GM19452 (cell line): Measurements from ENCODE around the gene VWA5B1.
"Not testable (repeated sequence)": the region's sequence is repeated elsewhere in the genome, so short reads cannot be mapped to it uniquely, and the experiment has no call there.

ENCODE experiments used
- ATAC-seq: cut with Tn5 transposase; IDR thresholded peaks from one replicate; pipeline ENCODE4 v1.9.1; 2021; ENCODE audit not compliant: unreplicated experiment

VWA5B1 gene

DNA sequence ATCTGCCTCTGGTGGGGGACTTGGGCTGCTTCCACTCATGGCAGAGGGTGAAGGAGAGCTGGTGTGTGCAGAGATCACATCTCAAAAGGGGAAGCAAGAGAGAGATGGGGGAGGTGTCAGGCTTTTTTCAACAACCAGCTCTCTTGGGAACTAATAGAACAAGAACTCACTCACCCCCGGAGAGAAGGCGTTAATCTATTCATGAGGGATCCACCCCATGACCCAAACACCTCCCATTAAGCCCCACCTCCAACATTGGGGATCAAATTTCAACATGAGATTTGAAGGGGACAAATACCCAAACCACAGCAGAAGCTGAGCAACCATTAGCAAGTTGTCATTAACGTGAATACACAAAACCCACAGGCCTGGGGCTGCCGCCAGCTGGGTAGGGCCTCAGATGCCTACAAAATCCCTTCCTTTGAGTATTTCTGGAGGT lies 12.0 kb upstream of the VWA5B1 start:
- ATAC-seq = no peak

- ATAC-seq = no peak
These were observed 11.2 kb upstream of the VWA5B1 start for GRCh38 chr1:20279509-20279908.

GRCh38 chr1:20280341-20280740 lies 10.3 kb upstream of the VWA5B1 start:
- ATAC-seq = no peak

DNA sequence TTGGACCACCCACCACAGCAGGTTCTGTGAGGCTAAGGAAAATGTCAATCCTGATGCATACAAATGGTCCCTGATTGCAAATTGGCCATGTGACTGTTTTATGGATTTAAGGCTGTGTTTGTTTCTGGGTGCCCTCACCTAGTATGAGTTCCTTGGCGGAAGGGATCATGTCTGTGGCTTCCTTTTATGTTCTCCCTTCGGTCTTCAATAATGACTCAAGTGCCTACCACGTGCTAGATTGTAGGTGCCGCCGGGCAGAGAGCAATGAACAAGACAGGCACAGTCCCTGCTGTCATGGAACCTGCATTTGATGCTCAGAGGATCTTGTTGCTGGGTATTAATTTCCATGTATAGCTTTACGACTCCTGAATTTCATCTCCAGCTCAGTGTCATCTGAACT lies 9.8 kb upstream of the VWA5B1 start:
- ATAC-seq = no peak

DNA sequence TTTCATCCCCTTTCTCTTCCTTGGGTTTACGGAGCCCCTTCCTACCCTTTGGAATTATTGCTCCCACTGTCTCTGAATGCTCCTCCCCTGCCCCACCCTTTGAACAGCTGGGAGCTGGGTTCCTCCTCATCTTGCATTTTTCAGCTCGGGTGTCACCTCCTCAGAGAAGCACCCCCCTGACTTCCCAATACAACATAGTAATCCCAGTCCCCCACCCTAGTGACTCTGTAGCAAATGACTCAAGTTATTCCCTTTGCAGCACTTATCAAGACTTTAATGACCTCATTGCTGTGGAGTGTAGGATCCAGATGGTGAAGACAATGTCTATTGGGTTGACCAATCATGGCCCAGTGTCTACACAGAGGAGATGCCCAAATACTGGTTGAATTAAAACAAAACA lies 8.9 kb upstream of the VWA5B1 start:
- no peak for ATAC-seq

- ATAC-seq = no peak
These were observed 8.1 kb upstream of the VWA5B1 start for GRCh38 chr1:20282533-20282932.

DNA sequence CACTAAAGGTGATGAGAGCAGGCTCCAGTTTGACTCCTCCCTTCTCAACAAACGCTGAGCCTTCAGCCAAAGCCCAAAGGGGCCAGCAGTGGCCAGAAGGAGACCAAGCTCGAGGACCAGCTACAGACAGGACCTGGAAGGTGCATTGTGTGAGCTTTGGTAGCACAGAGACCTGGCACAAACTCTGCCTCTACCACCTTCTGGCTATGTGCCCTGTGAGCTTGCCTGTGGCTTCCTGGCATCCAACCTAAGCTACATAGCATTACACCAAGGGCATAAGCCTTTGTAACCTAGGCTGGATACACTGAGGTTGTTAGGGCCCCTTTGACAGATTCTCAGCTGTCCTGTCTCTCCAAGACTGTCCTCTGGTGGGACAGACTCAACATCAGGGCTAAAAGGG lies 6.6 kb upstream of the VWA5B1 start:
- ATAC-seq = no peak

GRCh38 chr1:20284625-20285024 lies 6.0 kb upstream of the VWA5B1 start:
- ATAC-seq = no peak

DNA sequence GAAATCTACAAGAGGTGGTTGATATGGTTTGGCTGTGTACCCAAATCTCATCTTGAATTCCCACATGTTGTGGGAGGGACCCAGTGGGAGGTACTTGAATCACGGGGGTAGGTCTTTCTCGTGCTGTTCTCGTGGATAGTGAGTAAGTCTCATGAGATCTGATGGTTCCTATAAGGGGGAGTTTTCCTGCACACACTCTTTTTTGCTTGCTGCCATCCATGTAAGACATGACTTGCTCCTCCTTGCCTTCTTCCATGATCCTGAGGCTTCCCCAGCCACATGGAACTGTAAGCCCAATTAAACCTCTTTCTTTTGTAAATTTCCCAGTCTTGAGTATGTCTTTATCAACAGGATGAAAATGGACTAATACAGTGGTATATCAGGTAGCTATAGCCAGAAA lies 5.2 kb upstream of the VWA5B1 start:
- ATAC-seq = no peak

- not testable (repeated sequence) for ATAC-seq
These were observed 3.0 kb upstream of the VWA5B1 start for GRCh38 chr1:20287696-20288095.

DNA sequence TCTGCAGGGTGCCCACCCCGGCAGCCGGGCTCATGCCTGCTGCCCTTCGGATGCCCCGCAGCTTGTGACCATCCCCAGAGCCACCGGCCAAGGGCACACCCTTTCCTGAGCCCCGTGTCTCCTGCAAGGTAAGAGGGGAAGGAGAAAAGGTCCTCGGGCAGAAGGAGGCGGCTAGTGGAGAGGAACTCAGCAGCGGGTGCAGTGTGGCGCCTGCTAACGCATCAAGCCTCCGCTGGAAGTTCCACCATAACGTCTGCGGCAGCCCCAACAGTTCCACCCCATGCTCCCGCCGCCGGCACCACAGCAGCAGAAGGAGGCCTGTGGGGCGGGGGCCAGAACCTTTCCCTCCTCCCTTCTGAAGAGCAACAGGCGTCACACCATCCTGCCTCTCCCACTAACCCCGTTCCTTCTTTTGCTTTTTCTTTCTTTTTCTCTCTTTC lies 990 bp downstream of the VWA5B1 start:
- ATAC-seq = no peak

DNA sequence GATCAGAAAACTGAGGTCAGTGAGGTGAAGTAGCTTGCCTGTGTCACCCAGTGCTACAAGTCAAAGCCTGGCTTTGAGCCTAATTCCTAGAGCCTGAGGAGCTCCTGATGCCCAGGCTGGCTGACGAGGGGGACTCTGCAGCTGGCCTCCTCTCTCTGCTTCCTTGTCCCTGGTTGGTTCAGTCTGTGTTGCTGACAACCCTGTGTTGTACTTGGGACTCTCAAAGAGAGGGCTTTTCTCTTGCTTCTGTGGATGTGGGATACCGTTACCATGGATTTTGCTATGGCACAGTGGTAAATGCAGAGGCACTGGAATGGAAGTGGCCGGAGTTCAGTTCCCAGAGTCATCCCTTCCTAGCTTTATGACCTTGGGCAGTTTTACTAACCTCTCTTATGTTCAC lies 8.0 kb downstream of the VWA5B1 start:
- ATAC-seq = no peak

DNA sequence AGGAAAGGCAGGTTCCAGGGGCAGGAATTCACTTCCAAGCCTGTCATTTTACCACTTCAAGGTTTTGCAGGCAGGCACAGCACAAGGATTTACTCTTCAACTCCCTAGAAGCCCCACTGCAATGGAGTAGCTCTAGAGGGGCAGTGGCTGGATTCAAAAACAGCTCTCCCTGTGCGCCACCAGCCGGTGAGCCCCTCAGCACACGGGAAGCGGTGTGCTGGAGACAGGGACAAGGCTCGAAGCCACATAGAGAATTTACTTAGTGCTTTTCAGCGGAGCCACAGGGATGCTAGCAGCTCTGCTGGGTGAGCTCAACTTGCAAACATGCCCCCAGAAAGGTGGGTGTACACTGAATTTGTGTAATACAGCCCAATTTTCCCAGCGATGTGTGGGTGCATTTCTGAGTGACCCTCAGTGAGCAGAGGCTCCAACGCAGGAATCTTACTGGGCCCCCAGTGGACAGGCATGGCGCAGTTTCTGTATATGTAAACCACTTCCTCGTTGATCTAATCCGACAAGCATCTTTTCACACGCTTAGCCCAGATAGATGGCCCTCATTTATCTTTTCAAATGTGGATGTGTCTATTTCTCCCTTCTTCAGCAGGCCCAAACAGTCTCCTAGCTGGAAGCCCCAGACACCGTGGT lies 10.9 kb downstream of the VWA5B1 start:
- ATAC-seq = no peak

- no peak for ATAC-seq
These were observed 11.4 kb downstream of the VWA5B1 start for GRCh38 chr1:20302108-20302471.

DNA sequence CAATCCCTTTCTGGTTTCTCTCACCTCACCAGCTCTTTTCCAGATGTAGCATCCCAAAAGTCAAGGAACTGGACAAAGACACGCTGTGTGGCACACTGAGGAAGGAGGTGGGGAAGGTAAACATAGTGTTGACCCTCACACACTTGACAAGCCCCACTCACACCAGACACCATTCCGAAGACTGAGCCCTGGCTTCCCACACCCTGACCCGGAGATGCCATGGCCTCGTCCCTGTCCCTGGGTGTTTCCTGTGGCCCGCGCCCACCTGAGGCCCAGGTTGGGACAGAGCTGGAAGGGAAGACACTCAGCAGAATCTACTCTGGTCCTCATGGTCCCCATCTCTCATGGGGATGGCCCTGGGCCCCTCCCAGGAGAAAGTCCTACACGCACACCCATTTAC lies 16.4 kb downstream of the VWA5B1 start:
- ATAC-seq = no peak

DNA sequence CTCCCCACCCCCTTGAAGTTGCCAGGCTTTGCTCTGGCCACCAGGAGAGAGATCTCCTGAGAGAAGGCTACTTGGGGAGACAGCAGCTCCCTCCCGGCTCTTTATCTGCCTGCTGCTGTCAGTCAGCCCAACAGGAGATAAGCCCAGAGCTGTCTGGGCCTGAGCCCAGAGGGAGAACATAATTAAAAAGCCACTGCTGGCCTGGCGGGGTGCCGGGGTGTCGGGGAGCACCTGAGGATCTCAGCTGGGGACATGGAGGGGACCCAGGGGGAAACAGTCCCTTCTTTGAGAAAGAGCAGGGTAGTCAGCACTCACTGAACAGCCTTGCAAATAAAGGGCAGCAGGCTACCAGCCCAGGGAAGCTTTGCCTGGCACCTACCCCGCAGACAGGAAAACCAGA lies 17.9 kb downstream of the VWA5B1 start:
- ATAC-seq = no peak

- no peak for ATAC-seq
These were observed 20.6 kb downstream of the VWA5B1 start for GRCh38 chr1:20311289-20311688.

GRCh38 chr1:20312310-20312709 lies 21.6 kb downstream of the VWA5B1 start:
- ATAC-seq = no peak

DNA sequence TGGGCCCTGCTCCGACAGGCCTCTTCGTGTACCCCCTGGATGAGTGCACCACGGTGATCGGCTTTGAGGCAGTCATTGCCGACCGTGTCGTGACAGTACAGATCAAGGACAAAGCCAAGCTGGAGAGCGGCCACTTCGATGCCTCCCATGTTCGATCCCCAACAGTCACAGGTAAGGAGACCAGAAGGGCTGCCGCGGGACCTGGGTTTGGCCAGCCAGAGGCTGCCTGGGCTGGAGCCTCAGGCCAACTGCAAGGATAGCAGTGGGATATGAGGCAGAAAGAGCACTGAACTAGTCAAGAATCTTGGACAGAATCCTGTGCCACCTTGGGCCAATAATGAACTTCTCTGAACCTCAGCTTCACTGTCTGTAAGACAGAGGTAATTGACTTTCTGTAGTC lies 22.1 kb downstream of the VWA5B1 start:
- no peak for ATAC-seq

- no peak for ATAC-seq
These were observed 26.8 kb downstream of the VWA5B1 start for GRCh38 chr1:20317471-20317870.

GRCh38 chr1:20318521-20318920 lies 27.8 kb downstream of the VWA5B1 start:
- ATAC-seq = no peak

DNA sequence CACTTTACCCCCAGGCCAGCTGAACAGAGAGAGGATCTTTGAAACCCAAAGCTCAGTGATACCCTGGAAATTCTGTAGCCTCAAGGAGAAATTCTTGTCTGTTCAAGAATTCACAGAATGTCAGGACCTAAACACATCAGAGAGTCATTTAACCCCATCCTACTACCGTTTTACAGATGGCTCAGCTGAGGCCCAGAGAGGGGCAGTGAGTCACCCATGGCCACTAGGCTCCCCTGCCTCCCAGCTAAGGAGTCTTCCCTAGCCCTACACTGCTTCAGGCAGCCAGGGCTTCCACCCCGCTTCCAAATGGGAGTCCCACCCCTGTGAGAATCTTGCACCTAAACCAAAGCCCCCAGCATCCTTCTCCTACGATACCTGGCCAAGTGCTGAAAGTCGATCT lies 28.3 kb downstream of the VWA5B1 start:
- no peak for ATAC-seq

DNA sequence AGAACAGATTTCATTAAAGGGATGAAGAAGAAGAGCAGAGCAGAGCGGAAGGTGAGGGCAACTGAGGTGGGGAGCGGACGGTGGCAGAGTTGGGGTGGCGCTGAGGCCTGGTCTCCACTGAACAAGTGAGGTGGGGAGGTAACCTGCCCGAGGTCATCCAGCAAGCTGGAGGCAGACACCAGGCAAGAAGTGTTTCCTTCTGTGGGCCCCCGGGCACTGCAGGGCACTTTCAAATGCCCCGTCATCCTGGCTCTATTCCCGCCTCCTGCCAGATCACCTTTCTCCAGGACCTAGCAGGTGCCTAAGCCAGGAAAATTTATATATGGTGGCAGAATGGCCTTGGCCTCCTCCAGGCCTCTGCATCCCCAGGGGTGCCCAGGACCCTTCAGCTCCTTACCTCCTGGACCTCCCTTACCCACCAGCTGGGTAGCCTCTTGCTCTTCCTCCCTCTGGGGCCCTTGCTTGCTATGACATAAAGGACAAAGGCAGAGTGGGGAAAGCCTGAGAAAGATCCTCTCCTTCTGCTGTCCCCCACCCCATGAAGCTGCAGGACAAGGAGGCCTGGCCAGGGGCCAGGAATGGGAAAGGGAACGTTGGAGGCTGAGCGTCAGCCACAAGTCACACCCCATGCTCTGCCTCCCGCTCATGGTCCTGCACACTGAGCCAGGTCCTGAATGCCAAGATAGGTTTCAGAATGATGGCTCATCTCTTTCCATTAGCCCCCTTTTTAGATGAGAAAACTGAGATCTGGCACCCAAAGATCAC lies 29.0 kb downstream of the VWA5B1 start:
- ATAC-seq = no peak
